SK-N-SH (cell line): Measurements from ENCODE around the gene TMEM106B.

Source experiments
- EP300 ChIP-seq, 2 experiments: IDR thresholded peaks; 2 replicates each; pipeline versions ENCODE4 v1.4.0 to v1.6.1; 2012; ENCODE audit warnings: borderline replicate concordance in 1 of 2, low read depth in 1 of 2, low read length in 1 of 2
- FOXM1 ChIP-seq: IDR thresholded peaks from 2 replicates; pipeline ENCODE4 v1.4.0; 2012; ENCODE audit warnings: low read depth, mild to moderate bottlenecking
- GABPA ChIP-seq: IDR thresholded peaks from 2 replicates; pipeline ENCODE4 v1.4.0; 2012; ENCODE audit warnings: low read depth, mild to moderate bottlenecking
- JUND ChIP-seq: IDR thresholded peaks from 2 replicates; pipeline ENCODE4 v1.4.0; 2012
- POLR2AphosphoS5 ChIP-seq: IDR thresholded peaks from 2 replicates; pipeline ENCODE4 v1.6.1; 2012; ENCODE audit warnings: low read depth, low read length
- REST ChIP-seq: IDR thresholded peaks from 2 replicates; pipeline ENCODE4 v1.6.1; 2012; ENCODE audit warnings: mild to moderate bottlenecking, low read depth, low read length, moderate library complexity
- SIN3A ChIP-seq: IDR thresholded peaks from 2 replicates; pipeline ENCODE4 v1.6.1; 2012; ENCODE audit warnings: low read depth, mild to moderate bottlenecking, low read length, moderate library complexity, borderline replicate concordance
- YY1 ChIP-seq: IDR thresholded peaks from 2 replicates; pipeline ENCODE4 v1.4.0; 2012; ENCODE audit warnings: low read depth, mild to moderate bottlenecking
- TF ChIP-seq, protein P1 (sequence below): fragments of 200-600 bp; sonication (generic); IDR thresholded peaks from 2 replicates; pipeline ENCODE4 v1.6.1; 2017; ENCODE audit warnings: antibody characterized with exemption, mild to moderate bottlenecking, moderate library complexity
- TF ChIP-seq, protein P2 (sequence below): IDR thresholded peaks from 2 replicates; pipeline ENCODE4 v1.4.0; 2012; ENCODE audit warnings: low read depth, borderline replicate concordance
- TF ChIP-seq, protein P3 (sequence below): fragments of 150-350 bp; IDR thresholded peaks from 2 replicates; pipeline ENCODE4 v1.6.1; 2017; ENCODE audit warnings: antibody characterized with exemption, low read length, low read depth, borderline replicate concordance

DNA sequence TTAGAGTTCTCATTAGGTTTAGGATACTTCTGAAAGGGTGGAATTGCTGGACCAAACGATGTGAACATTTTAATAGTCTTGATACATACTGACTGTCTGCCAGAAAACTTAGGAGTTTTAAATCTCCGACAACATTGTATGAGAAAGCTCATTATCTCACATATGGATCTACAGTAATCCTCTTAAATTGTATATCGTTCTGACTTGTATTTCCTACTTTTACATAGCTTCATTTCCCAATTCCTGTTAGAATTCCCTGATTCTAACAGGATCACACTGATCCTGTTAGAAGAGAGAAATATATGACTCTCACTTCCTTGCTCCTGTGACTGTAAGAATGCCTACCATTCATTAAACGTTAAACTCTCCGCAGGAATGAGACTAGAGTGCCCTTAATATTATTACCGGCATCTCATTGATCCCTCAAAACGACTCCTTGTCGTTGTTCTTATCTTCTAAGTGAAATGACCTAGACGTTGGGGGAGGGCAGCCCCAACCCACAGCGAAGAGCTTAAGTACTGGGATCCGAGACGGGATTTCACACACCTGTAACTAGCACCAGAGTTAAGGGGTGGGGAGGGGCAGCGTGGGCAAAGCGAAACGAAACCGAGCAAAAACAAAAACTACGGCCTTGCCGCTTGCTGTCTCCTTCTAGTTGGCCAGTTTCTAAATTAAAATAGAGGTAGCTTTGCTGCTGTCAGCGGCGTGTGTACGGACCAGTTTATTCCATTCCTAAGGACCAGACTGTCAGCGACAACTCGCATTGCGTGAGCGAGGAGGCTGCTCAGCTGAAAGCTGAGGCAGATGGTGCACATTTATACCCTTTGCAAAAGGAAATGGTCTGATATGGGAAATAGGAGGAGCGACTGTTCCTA, 678 bp upstream of the TMEM106B start:
- TF ChIP-seq YY1 (no peak), EP300 (IDR thresholded peaks at IDR 0.05; ENCODE audit: borderline replicate concordance in 1 of 2, low read depth in 1 of 2, low read length in 1 of 2) (no peak), JUND (no peak), REST (no peak), FOXM1 (no peak), POLR2AphosphoS5 (no peak), SIN3A (no peak), GABPA (no peak)
- TF ChIP-seq, protein P1, sequence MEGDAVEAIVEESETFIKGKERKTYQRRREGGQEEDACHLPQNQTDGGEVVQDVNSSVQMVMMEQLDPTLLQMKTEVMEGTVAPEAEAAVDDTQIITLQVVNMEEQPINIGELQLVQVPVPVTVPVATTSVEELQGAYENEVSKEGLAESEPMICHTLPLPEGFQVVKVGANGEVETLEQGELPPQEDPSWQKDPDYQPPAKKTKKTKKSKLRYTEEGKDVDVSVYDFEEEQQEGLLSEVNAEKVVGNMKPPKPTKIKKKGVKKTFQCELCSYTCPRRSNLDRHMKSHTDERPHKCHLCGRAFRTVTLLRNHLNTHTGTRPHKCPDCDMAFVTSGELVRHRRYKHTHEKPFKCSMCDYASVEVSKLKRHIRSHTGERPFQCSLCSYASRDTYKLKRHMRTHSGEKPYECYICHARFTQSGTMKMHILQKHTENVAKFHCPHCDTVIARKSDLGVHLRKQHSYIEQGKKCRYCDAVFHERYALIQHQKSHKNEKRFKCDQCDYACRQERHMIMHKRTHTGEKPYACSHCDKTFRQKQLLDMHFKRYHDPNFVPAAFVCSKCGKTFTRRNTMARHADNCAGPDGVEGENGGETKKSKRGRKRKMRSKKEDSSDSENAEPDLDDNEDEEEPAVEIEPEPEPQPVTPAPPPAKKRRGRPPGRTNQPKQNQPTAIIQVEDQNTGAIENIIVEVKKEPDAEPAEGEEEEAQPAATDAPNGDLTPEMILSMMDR, result no peak
- TF ChIP-seq, protein P2, sequence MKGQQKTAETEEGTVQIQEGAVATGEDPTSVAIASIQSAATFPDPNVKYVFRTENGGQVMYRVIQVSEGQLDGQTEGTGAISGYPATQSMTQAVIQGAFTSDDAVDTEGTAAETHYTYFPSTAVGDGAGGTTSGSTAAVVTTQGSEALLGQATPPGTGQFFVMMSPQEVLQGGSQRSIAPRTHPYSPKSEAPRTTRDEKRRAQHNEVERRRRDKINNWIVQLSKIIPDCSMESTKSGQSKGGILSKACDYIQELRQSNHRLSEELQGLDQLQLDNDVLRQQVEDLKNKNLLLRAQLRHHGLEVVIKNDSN, result no peak
- TF ChIP-seq, protein P3, sequence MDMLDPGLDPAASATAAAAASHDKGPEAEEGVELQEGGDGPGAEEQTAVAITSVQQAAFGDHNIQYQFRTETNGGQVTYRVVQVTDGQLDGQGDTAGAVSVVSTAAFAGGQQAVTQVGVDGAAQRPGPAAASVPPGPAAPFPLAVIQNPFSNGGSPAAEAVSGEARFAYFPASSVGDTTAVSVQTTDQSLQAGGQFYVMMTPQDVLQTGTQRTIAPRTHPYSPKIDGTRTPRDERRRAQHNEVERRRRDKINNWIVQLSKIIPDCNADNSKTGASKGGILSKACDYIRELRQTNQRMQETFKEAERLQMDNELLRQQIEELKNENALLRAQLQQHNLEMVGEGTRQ, result no peak
